Activated B cell treated with CpG ODN at 0.5 μM for 24 hours (primary cell): ENCODE data around the gene GCNT4. TPM values are rescaled to one million over a fixed set of nuclear protein-coding genes. Genes with fewer than 3 reads are reported as not detected.

Source experiments
- ATAC-seq: fragments of 200-7000 bp; cut with Tn5 transposase; one replicate; pipeline ENCODE4 v1.10.0; 2021; ENCODE audit warnings: low read depth, mild to moderate bottlenecking, moderate library complexity
- CTCF ChIA-PET: fragments of 350-600 bp; sonication (Branson Sonifier 250); formaldehyde crosslinking; loops from one replicate; lab custom pipeline; 2021; ENCODE audit warnings: antibody characterized with exemption; lab: Charles Lee
- POLR2A ChIA-PET: fragments of 350-600 bp; sonication (Branson Sonifier 250); formaldehyde crosslinking; loops from one replicate; lab custom pipeline; 2021; ENCODE audit warnings: antibody characterized with exemption; lab: Charles Lee
- DNase-seq: peaks from one replicate; pipeline ENCODE4 v3.0.0; 2022
- H3K27ac Mint-ChIP-seq: one replicate; pipeline ENCODE4 v1.8.0; 2020; ENCODE audit warnings: mixed read lengths
- H3K27me3 Mint-ChIP-seq: one replicate; pipeline ENCODE4 v1.8.0; 2021; ENCODE audit warnings: mixed read lengths
- H3K36me3 Mint-ChIP-seq: one replicate; pipeline ENCODE4 v1.8.0; 2021; ENCODE audit warnings: low read depth, mixed read lengths
- H3K4me1 Mint-ChIP-seq: one replicate; pipeline ENCODE4 v1.8.0; 2021; ENCODE audit warnings: mixed read lengths
- H3K4me3 Mint-ChIP-seq: one replicate; pipeline ENCODE4 v1.8.0; 2020; ENCODE audit warnings: mild to moderate bottlenecking, mixed read lengths
- H3K9me3 Mint-ChIP-seq: one replicate; pipeline ENCODE4 v1.8.0; 2020; ENCODE audit warnings: mixed read lengths
- intact Hi-C: fragments of 100-400 bp; cut with micrococcal nuclease; formaldehyde crosslinking; loops from one replicate; pipeline ENCODE4 v1.15.1; 2024
- total RNA-seq: library from RNA; stranded (reverse); gene quantifications from 2 replicates; pipeline ENCODE4 v1.2.3, GENCODE V29; 2022
- TF ChIP-seq, protein P1 (sequence below): fragments of 200-600 bp; IDR thresholded peaks from one replicate; pipeline ENCODE4 v1.8.0; 2022; ENCODE audit warnings: antibody characterized with exemption, mild to moderate bottlenecking

GCNT4 gene
- total RNA-seq, 1 donor from 2014 or later: not detected

- ChIA-PET POLR2A (no interaction called here), CTCF (no interaction called here)
- TF ChIP-seq, protein P1, sequence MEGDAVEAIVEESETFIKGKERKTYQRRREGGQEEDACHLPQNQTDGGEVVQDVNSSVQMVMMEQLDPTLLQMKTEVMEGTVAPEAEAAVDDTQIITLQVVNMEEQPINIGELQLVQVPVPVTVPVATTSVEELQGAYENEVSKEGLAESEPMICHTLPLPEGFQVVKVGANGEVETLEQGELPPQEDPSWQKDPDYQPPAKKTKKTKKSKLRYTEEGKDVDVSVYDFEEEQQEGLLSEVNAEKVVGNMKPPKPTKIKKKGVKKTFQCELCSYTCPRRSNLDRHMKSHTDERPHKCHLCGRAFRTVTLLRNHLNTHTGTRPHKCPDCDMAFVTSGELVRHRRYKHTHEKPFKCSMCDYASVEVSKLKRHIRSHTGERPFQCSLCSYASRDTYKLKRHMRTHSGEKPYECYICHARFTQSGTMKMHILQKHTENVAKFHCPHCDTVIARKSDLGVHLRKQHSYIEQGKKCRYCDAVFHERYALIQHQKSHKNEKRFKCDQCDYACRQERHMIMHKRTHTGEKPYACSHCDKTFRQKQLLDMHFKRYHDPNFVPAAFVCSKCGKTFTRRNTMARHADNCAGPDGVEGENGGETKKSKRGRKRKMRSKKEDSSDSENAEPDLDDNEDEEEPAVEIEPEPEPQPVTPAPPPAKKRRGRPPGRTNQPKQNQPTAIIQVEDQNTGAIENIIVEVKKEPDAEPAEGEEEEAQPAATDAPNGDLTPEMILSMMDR: no peak
- ATAC-seq: no peak
- Mint-ChIP-seq H3K4me3 (no peak overlapping the region), H3K27ac (no peak overlapping the region), H3K9me3 (peaks cover 6% of the 10 kb centered on the region), H3K36me3 (no peaks in the 10 kb centered on the region), H3K27me3 (peaks cover 14% of the 10 kb centered on the region), H3K4me1 (no peaks in the 10 kb centered on the region)
- intact Hi-C loops: no loop called here
- no peak for DNase-seq
Measured at GRCh38 chr5:75009556-75010345, 42.6 kb downstream of the GCNT4 start.

DNA sequence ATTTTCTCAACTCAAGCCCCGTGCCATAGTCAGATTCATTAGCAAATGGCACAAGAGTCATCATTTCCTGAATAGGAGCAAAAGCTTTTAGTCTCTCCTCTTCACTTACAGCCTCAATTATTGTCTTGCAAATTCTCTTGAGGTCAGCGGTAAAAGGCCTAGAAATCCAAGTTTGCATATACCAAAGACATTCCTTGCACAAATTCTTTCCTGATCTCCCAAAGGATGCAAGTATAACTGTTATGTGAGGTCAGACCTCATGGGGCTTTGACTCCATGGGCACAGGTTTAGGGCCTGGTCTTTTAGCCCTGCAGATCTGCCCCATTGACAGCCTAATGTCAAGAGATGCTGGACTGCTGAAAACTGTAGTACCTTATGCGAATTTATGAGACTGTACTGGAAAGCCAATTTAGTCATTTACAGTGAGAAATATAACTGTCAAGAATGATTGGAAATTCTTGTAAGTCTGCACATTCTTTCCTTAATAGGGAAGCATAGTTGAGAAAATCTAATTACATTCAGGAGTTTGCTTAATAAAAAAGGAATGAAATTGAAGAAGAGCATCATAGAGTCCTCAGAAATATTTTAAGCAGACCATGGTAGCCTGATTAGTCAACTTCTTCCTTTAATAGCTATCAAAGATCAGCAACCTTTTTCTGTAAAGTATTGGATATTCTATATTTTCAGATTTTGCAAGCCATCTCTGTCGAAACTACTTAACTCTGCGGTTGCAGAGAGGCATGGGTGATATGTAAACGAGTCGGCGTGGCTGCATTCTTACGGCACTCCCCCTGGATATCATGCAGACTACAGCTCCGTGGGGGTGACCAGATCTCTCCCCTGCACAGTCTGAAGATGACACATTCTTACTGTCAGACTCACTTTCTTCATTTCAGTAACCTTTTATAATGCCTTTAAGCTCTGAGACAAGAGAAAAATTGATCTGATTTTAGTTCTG, 45.2 kb downstream of the GCNT4 start:
- Mint-ChIP-seq H3K4me1 (no peaks in the 10 kb centered on the region), H3K27me3 (peaks cover 13% of the 10 kb centered on the region), H3K4me3 (no peak overlapping the region), H3K9me3 (peaks cover 6% of the 10 kb centered on the region), H3K27ac (no peak overlapping the region), H3K36me3 (no peaks in the 10 kb centered on the region)
- ChIA-PET CTCF (no interaction called here), POLR2A (no interaction called here)
- no peak for DNase-seq
- TF ChIP-seq, protein P1: no peak
- intact Hi-C loops: no loop called here
- no peak for ATAC-seq

DNA sequence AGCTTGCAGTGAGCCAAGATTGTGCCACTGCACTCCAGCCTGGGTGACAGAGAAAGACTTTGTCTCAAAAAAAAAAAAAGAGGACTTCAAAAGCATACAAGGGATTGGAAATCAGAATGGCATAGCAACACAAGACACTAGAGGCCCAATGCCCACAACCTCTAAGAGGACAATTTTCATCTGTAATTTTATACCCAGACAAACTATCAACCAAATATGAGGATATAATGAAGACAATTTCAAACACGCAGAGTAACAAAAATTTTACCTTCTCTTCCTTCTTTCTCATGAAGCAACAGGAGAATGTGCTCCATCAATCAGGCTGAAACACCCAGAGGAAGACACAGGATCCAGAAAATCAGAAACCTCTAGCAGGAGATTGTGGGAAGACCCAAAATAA, 46.8 kb downstream of the GCNT4 start:
- TF ChIP-seq, protein P1: no peak
- H3K36me3 Mint-ChIP-seq: no peaks in the 10 kb centered on the region
- no peak overlapping the region for H3K4me3 Mint-ChIP-seq

More for the DNA sequence above, 46.8 kb downstream of the GCNT4 start:
- ChIA-PET CTCF (no interaction called here), POLR2A (no interaction called here)
- intact Hi-C loops: no loop called here
- no peak overlapping the region for H3K27ac Mint-ChIP-seq
- H3K9me3 Mint-ChIP-seq: peaks cover 6% of the 10 kb centered on the region
- DNase-seq: no peak
- peaks cover 9% of the 10 kb centered on the region for H3K27me3 Mint-ChIP-seq
- no peaks in the 10 kb centered on the region for H3K4me1 Mint-ChIP-seq
- no peak for ATAC-seq

Other genes with a start within 250 kb of the GCNT4 start
- 8.2 TPM in 2 replicates for gene FAM169A, start 186.2 kb downstream of the GCNT4 start, total RNA-seq
- 0.13 and 0.15 TPM in 2 replicates for gene ANKRD31, start 184.3 kb upstream of the GCNT4 start, total RNA-seq